GM20431 (cell line): Measurements from ENCODE around the gene RNF17.

Experiments
- in situ Hi-C: fragments of 300-500 bp; cut with MseI, MboI; formaldehyde crosslinking; loops from one replicate; pipeline ENCODE4 v1.15.0; 2020; ENCODE audit warnings: low sequenced_read_pairs; ENCODE audit not compliant: unreplicated experiment

RNF17 gene

GRCh38 chr13:24851546-24851945 lies 87.6 kb downstream of the RNF17 start:
- in situ Hi-C loops = no loop called here

- in situ Hi-C loops = no loop called here
Observed at GRCh38 chr13:24854311-24854710, 90.3 kb downstream of the RNF17 start.

- in situ Hi-C loops = no loop called here
Observed at GRCh38 chr13:24858953-24859352, 95.0 kb downstream of the RNF17 start.

- in situ Hi-C loops = no loop called here
Observed at GRCh38 chr13:24860770-24861169, 96.8 kb downstream of the RNF17 start.

GRCh38 chr13:24861617-24862362 lies 97.8 kb downstream of the RNF17 start:
- in situ Hi-C loops = no loop called here

GRCh38 chr13:24863748-24864540 lies 100.0 kb downstream of the RNF17 start:
- in situ Hi-C loops = no loop called here

- in situ Hi-C loops = no loop called here
Observed at GRCh38 chr13:24864579-24864978, 100.6 kb downstream of the RNF17 start.

GRCh38 chr13:24865163-24865953 lies 101.4 kb downstream of the RNF17 start:
- in situ Hi-C loops = no loop called here

- in situ Hi-C loops = no loop called here
Observed at GRCh38 chr13:24866488-24866887, 102.5 kb downstream of the RNF17 start.

- in situ Hi-C loops = no loop called here
Observed at GRCh38 chr13:24868874-24869273, 104.9 kb downstream of the RNF17 start.

- in situ Hi-C loops = no loop called here
Observed at GRCh38 chr13:24870380-24870760, 106.4 kb downstream of the RNF17 start.

- in situ Hi-C loops = no loop called here
Observed at GRCh38 chr13:24875566-24875965, 111.6 kb downstream of the RNF17 start.

- in situ Hi-C loops = no loop called here
Observed at GRCh38 chr13:24877531-24877930, 113.6 kb downstream of the RNF17 start.

GRCh38 chr13:24878340-24878739 lies 114.4 kb downstream of the RNF17 start:
- in situ Hi-C loops = no loop called here

- in situ Hi-C loops = no loop called here
Observed at GRCh38 chr13:24882665-24883064, 118.7 kb downstream of the RNF17 start.

- in situ Hi-C loops = no loop called here
Observed at GRCh38 chr13:24887759-24888158, 123.8 kb downstream of the RNF17 start.

GRCh38 chr13:24888291-24888931 lies 124.4 kb downstream of the RNF17 start:
- in situ Hi-C loops = no loop called here

GRCh38 chr13:24890256-24890655 lies 126.3 kb downstream of the RNF17 start:
- in situ Hi-C loops = no loop called here

GRCh38 chr13:24891476-24892108 lies 127.6 kb downstream of the RNF17 start:
- in situ Hi-C loops = no loop called here

- in situ Hi-C loops = no loop called here
Observed at GRCh38 chr13:24892829-24893228, 128.9 kb downstream of the RNF17 start.
